DMS53 treated with DMSO at 0.1 percent for 48 hours (cell line): ENCODE results near the gene TRIO.

ENCODE experiments used
- DNase-seq: peaks from one replicate; lab custom pipeline; 2025; ENCODE audit not compliant: unreplicated experiment; lab: John Stamatoyannopoulos, UW

The TRIO gene

GRCh38 chr5:14183187-14183939 lies 40.2 kb downstream of the TRIO start:
- no peak for DNase-seq

- no peak for DNase-seq
Observed at GRCh38 chr5:14184082-14184481, 40.9 kb downstream of the TRIO start.

GRCh38 chr5:14184725-14185124 lies 41.6 kb downstream of the TRIO start:
- DNase-seq: no peak

GRCh38 chr5:14185326-14186058 lies 42.4 kb downstream of the TRIO start:
- DNase-seq: no peak

- no peak for DNase-seq
Observed at GRCh38 chr5:14186059-14186830, 43.1 kb downstream of the TRIO start.

- no peak for DNase-seq
Observed at GRCh38 chr5:14187157-14187556, 44.0 kb downstream of the TRIO start.

GRCh38 chr5:14187660-14188059 lies 44.5 kb downstream of the TRIO start:
- no peak for DNase-seq

- DNase-seq: no peak
Observed at GRCh38 chr5:14188778-14189177, 45.6 kb downstream of the TRIO start.

- DNase-seq: no peak
Observed at GRCh38 chr5:14189680-14190079, 46.5 kb downstream of the TRIO start.

GRCh38 chr5:14190194-14191164 lies 47.3 kb downstream of the TRIO start:
- no peak for DNase-seq

GRCh38 chr5:14191325-14191724 lies 48.2 kb downstream of the TRIO start:
- no peak for DNase-seq

- DNase-seq: no peak
Observed at GRCh38 chr5:14193496-14193895, 50.4 kb downstream of the TRIO start.

GRCh38 chr5:14195588-14195987 lies 52.4 kb downstream of the TRIO start:
- no peak for DNase-seq

- no peak for DNase-seq
Observed at GRCh38 chr5:14197056-14197455, 53.9 kb downstream of the TRIO start.

GRCh38 chr5:14199902-14200301 lies 56.8 kb downstream of the TRIO start:
- no peak for DNase-seq

GRCh38 chr5:14200312-14200990 lies 57.3 kb downstream of the TRIO start:
- no peak for DNase-seq

- DNase-seq: no peak
Observed at GRCh38 chr5:14201325-14202045, 58.3 kb downstream of the TRIO start.

GRCh38 chr5:14202462-14202861 lies 59.3 kb downstream of the TRIO start:
- DNase-seq: no peak

- DNase-seq: no peak
Observed at GRCh38 chr5:14204011-14204670, 61.0 kb downstream of the TRIO start.
